ENCODE measurements around the gene ATP8B2.

The ATP8B2 gene

DNA sequence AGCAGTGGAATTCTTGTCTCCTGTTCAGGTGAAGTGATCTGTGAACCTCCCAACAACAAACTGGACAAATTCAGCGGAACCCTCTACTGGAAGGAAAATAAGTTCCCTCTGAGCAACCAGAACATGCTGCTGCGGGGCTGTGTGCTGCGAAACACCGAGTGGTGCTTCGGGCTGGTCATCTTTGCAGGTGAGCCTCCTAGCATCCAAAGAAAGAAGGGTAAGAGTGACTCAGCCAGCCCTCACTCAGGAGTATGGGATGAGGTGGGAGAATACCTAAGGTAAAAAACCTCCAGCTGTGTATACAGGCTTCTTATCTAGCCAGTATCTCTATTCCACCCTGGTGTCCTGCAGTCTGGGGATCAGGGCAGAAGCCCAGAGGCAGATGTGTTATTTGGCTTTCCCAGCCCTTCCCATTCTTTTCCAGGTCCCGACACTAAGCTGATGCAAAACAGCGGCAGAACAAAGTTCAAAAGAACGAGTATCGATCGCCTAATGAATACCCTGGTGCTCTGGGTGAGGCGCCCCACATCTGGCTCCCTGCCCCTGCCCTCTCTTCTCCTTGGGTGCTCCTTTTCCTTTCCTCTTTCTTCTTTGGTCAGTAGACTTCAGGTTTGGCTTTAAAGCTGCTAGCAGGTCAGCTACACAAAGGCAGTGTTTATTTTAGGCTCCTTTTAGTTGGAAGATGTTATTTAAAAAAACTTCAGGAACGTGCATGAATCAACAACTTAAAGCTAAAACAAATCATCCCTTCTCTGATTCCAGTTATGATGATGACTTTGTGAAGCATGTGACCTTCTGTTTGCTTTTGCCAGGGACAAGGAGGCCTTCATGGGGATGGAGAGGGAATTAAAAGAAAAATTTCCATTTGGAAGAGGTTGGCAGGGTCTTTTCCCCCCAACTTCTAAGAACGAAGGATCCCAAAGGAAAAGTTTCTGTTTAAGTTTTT is 9.0 kb downstream of the ATP8B2 start (continued):
- TF ChIP-seq, protein P1, sequence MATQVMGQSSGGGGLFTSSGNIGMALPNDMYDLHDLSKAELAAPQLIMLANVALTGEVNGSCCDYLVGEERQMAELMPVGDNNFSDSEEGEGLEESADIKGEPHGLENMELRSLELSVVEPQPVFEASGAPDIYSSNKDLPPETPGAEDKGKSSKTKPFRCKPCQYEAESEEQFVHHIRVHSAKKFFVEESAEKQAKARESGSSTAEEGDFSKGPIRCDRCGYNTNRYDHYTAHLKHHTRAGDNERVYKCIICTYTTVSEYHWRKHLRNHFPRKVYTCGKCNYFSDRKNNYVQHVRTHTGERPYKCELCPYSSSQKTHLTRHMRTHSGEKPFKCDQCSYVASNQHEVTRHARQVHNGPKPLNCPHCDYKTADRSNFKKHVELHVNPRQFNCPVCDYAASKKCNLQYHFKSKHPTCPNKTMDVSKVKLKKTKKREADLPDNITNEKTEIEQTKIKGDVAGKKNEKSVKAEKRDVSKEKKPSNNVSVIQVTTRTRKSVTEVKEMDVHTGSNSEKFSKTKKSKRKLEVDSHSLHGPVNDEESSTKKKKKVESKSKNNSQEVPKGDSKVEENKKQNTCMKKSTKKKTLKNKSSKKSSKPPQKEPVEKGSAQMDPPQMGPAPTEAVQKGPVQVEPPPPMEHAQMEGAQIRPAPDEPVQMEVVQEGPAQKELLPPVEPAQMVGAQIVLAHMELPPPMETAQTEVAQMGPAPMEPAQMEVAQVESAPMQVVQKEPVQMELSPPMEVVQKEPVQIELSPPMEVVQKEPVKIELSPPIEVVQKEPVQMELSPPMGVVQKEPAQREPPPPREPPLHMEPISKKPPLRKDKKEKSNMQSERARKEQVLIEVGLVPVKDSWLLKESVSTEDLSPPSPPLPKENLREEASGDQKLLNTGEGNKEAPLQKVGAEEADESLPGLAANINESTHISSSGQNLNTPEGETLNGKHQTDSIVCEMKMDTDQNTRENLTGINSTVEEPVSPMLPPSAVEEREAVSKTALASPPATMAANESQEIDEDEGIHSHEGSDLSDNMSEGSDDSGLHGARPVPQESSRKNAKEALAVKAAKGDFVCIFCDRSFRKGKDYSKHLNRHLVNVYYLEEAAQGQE (tag by site-specific recombination; IDR thresholded peaks at IDR 0.05) = no peak
- TF ChIP-seq ZNF10 (tag by site-specific recombination; IDR thresholded peaks at IDR 0.05) (0 out of 2 replicates have a peak, but pooled peaks have one; percentile 13), ZNF707 (tag by site-specific recombination; IDR thresholded peaks at IDR 0.05) (no peak), SP2 (tag by site-specific recombination; IDR thresholded peaks at IDR 0.05) (no peak)

DNA sequence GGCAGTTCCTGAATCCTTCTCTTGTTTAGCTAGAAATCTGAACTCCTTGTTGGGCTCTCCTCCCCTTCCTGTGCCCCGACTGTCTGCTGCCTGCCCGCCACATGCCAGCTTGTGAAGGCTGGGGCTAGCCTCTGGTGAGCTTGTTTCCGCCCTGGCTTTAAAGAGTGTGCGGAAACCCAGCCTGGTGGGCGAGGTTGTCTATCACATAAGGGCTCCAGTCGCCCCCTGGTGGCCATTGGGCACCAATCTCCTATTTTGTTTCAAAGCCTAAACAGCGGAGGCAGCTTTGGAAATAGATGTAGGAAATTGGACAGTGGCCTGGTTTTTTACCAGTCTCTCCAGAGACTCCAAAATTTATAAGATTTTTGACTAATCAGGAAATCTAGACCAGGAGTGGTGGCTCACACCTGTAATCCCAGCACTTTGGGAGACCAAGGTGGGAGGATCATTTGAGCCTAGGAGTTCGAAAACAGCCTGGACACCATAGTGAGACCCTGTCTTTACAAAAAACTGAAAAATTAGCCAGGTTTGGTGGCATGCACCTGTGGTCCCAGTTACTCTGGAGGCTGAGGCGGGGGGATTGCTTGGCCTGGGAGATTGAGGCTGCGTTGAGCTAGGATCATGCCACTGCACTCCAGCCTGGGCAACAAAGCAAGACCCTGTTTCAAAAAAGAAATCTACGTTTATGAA is 9.8 kb downstream of the ATP8B2 start:
- H3K36me3 ChIP-seq (ENCODE audit: control insufficient read depth in 2 of 2, insufficient read depth in 1 of 2, low read length in 2 of 2) = peaks cover 25 to 86% of the 10 kb centered on the region in 2 experiments
- H3K9me3 ChIP-seq (ENCODE audit: control insufficient read depth, insufficient read depth, low read depth, low read length) = no peaks in the 10 kb centered on the region
- H3K4me3 ChIP-seq (ENCODE audit: low read depth, low read length) = no peak overlapping the region
- no peak for TF ChIP-seq ZNF146 (tag by site-specific recombination; IDR thresholded peaks at IDR 0.05)
- TF ChIP-seq, protein P2, sequence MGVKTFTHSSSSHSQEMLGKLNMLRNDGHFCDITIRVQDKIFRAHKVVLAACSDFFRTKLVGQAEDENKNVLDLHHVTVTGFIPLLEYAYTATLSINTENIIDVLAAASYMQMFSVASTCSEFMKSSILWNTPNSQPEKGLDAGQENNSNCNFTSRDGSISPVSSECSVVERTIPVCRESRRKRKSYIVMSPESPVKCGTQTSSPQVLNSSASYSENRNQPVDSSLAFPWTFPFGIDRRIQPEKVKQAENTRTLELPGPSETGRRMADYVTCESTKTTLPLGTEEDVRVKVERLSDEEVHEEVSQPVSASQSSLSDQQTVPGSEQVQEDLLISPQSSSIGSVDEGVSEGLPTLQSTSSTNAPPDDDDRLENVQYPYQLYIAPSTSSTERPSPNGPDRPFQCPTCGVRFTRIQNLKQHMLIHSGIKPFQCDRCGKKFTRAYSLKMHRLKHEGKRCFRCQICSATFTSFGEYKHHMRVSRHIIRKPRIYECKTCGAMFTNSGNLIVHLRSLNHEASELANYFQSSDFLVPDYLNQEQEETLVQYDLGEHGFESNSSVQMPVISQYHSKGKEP (tag by site-specific recombination; IDR thresholded peaks at IDR 0.05) = 0 out of 2 replicates have a peak, but pooled peaks have one; percentile 8
- TF ChIP-seq ZFP3 (tag by site-specific recombination; IDR thresholded peaks at IDR 0.05; ENCODE audit: low read depth) = no peak
- TF ChIP-seq ZNF785 (tag by site-specific recombination; IDR thresholded peaks at IDR 0.05) = no peak
- TF ChIP-seq, protein P3, sequence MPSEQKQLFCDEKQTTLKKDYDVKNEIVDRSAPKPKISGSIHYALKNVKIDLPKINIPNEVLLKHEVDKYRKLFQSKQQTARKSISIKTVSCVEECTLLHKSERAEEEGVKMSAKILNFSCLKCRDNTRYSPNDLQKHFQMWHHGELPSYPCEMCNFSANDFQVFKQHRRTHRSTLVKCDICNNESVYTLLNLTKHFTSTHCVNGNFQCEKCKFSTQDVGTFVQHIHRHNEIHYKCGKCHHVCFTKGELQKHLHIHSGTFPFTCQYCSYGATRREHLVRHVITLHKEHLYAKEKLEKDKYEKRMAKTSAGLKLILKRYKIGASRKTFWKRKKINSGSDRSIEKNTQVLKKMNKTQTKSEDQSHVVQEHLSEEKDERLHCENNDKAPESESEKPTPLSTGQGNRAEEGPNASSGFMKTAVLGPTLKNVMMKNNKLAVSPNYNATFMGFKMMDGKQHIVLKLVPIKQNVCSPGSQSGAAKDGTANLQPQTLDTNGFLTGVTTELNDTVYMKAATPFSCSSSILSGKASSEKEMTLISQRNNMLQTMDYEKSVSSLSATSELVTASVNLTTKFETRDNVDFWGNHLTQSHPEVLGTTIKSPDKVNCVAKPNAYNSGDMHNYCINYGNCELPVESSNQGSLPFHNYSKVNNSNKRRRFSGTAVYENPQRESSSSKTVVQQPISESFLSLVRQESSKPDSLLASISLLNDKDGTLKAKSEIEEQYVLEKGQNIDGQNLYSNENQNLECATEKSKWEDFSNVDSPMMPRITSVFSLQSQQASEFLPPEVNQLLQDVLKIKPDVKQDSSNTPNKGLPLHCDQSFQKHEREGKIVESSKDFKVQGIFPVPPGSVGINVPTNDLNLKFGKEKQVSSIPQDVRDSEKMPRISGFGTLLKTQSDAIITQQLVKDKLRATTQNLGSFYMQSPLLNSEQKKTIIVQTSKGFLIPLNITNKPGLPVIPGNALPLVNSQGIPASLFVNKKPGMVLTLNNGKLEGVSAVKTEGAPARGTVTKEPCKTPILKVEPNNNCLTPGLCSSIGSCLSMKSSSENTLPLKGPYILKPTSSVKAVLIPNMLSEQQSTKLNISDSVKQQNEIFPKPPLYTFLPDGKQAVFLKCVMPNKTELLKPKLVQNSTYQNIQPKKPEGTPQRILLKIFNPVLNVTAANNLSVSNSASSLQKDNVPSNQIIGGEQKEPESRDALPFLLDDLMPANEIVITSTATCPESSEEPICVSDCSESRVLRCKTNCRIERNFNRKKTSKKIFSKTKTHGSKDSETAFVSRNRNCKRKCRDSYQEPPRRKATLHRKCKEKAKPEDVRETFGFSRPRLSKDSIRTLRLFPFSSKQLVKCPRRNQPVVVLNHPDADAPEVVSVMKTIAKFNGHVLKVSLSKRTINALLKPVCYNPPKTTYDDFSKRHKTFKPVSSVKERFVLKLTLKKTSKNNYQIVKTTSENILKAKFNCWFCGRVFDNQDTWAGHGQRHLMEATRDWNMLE (tag by site-specific recombination; conservative IDR thresholded peaks at IDR 0.05; ENCODE audit: low read depth) = no peak
- TF ChIP-seq ZNF394 (tag by site-specific recombination; IDR thresholded peaks at IDR 0.05; ENCODE audit: borderline replicate concordance) = no peak
- TF ChIP-seq SP3 (tag by site-specific recombination; IDR thresholded peaks at IDR 0.05) = no peak
- TF ChIP-seq, protein P4, sequence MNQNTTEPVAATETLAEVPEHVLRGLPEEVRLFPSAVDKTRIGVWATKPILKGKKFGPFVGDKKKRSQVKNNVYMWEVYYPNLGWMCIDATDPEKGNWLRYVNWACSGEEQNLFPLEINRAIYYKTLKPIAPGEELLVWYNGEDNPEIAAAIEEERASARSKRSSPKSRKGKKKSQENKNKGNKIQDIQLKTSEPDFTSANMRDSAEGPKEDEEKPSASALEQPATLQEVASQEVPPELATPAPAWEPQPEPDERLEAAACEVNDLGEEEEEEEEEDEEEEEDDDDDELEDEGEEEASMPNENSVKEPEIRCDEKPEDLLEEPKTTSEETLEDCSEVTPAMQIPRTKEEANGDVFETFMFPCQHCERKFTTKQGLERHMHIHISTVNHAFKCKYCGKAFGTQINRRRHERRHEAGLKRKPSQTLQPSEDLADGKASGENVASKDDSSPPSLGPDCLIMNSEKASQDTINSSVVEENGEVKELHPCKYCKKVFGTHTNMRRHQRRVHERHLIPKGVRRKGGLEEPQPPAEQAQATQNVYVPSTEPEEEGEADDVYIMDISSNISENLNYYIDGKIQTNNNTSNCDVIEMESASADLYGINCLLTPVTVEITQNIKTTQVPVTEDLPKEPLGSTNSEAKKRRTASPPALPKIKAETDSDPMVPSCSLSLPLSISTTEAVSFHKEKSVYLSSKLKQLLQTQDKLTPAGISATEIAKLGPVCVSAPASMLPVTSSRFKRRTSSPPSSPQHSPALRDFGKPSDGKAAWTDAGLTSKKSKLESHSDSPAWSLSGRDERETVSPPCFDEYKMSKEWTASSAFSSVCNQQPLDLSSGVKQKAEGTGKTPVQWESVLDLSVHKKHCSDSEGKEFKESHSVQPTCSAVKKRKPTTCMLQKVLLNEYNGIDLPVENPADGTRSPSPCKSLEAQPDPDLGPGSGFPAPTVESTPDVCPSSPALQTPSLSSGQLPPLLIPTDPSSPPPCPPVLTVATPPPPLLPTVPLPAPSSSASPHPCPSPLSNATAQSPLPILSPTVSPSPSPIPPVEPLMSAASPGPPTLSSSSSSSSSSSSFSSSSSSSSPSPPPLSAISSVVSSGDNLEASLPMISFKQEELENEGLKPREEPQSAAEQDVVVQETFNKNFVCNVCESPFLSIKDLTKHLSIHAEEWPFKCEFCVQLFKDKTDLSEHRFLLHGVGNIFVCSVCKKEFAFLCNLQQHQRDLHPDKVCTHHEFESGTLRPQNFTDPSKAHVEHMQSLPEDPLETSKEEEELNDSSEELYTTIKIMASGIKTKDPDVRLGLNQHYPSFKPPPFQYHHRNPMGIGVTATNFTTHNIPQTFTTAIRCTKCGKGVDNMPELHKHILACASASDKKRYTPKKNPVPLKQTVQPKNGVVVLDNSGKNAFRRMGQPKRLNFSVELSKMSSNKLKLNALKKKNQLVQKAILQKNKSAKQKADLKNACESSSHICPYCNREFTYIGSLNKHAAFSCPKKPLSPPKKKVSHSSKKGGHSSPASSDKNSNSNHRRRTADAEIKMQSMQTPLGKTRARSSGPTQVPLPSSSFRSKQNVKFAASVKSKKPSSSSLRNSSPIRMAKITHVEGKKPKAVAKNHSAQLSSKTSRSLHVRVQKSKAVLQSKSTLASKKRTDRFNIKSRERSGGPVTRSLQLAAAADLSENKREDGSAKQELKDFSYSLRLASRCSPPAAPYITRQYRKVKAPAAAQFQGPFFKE (tag by site-specific recombination; IDR thresholded peaks at IDR 0.05; ENCODE audit: borderline replicate concordance) = no peak
- no peak for TF ChIP-seq ZSCAN30 (tag by site-specific recombination; IDR thresholded peaks at IDR 0.05)
- TF ChIP-seq ZNF660 (tag by site-specific recombination; IDR thresholded peaks at IDR 0.05) = peak; percentile 76; the same call in 1 of the 2 replicates
- TF ChIP-seq ZNF600 (tag by site-specific recombination; IDR thresholded peaks at IDR 0.05) = no peak
- no peak for TF ChIP-seq ZNF302 (tag by site-specific recombination; IDR thresholded peaks at IDR 0.05; ENCODE audit: low read depth)
- TF ChIP-seq ZNF133 (tag by site-specific recombination; IDR thresholded peaks at IDR 0.05) = no peak

More for the DNA sequence above, 9.8 kb downstream of the ATP8B2 start:
- CTCF ChIA-PET = interaction anchor here (0.5 to 4.0 kb wide), 51 partner anchors 9 to 1951 kb away, joined by 3 to 68 read pairs (median 4); partner anchors contain the start of genes ATP8B2 and TPM3
- Histone ChIP-seq H3K27ac (ENCODE audit: extremely low read depth, low read depth, low read length) (no peak overlapping the region), H3K4me1 (ENCODE audit: control insufficient read depth, insufficient read depth, low read length) (no peaks in the 10 kb centered on the region)
- POLR2A ChIA-PET = interaction anchor here (0.9 to 1.5 kb wide), 3 partner anchors 15 to 136 kb away, joined by 3 to 5 read pairs (median 5); no protein-coding TSS in a partner anchor

All from HEK293 (cell line).